GM23248 (cell line): ENCODE measurements around the gene TOP3A.

Source experiments
- EZH2 ChIP-seq: fragments of 200-600 bp; sonication (generic); IDR thresholded peaks from 2 replicates; pipeline ENCODE4 v1.6.1; 2018; ENCODE audit warnings: antibody characterized with exemption, mild to moderate bottlenecking; ENCODE audit not compliant: insufficient read depth, poor library complexity, severe bottlenecking
- EZH2phosphoT487 ChIP-seq: fragments of 200-600 bp; sonication (generic); IDR thresholded peaks from 2 replicates; pipeline ENCODE4 v1.6.1; 2018; ENCODE audit warnings: antibody characterized with exemption, moderate library complexity, mild to moderate bottlenecking, low read depth; ENCODE audit not compliant: insufficient read depth

- TF ChIP-seq EZH2 (no peak), EZH2phosphoT487 (no peak)
Measured at GRCh38 chr17:18253947-18254821, 60.6 kb downstream of the TOP3A start.
